ENCODE data around the gene DIS3L2.

- TF ChIP-seq, protein P1, sequence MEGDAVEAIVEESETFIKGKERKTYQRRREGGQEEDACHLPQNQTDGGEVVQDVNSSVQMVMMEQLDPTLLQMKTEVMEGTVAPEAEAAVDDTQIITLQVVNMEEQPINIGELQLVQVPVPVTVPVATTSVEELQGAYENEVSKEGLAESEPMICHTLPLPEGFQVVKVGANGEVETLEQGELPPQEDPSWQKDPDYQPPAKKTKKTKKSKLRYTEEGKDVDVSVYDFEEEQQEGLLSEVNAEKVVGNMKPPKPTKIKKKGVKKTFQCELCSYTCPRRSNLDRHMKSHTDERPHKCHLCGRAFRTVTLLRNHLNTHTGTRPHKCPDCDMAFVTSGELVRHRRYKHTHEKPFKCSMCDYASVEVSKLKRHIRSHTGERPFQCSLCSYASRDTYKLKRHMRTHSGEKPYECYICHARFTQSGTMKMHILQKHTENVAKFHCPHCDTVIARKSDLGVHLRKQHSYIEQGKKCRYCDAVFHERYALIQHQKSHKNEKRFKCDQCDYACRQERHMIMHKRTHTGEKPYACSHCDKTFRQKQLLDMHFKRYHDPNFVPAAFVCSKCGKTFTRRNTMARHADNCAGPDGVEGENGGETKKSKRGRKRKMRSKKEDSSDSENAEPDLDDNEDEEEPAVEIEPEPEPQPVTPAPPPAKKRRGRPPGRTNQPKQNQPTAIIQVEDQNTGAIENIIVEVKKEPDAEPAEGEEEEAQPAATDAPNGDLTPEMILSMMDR (conservative IDR thresholded peaks at IDR 0.05; ENCODE audit: low read length) = no peak
- TF ChIP-seq EZH2phosphoT487 (IDR thresholded peaks at IDR 0.05; ENCODE audit: borderline replicate concordance, low read depth, low read length) = no peak
Measured at GRCh38 chr2:232316461-232317330, 355.2 kb downstream of the DIS3L2 start.

Data from OCI-LY7 (cell line).